SH-SY5Y (cell line): ENCODE results near the gene GAS2.

Experiments
- GATA2 ChIP-seq: IDR thresholded peaks from 2 replicates; pipeline ENCODE4 v1.6.1; 2011; ENCODE audit warnings: mild to moderate bottlenecking, low read depth, low read length
- GATA3 ChIP-seq: IDR thresholded peaks from 2 replicates; pipeline ENCODE4 v1.6.1; 2011; ENCODE audit warnings: low read depth, mild to moderate bottlenecking, low read length, moderate library complexity

DNA sequence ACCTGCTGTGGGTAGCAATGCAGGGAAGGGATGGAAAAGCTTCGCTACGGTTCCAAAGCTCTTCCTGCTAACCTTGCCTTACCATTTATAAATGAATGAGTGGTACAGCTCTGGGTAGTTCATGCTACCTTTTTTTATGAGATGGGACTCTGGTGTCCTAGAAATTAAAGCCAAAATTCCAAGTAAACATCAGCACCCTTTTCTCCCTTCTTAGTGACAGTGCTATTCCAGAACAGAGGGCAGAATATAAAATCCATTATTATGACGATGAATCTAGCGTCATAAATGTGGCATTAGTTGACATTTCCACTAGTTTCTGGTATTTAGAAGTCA lies 163.6 kb downstream of the GAS2 start:
- TF ChIP-seq GATA2 (no peak), GATA3 (no peak)
